Measurements from ENCODE around the gene TBX15.

The TBX15 gene

DNA sequence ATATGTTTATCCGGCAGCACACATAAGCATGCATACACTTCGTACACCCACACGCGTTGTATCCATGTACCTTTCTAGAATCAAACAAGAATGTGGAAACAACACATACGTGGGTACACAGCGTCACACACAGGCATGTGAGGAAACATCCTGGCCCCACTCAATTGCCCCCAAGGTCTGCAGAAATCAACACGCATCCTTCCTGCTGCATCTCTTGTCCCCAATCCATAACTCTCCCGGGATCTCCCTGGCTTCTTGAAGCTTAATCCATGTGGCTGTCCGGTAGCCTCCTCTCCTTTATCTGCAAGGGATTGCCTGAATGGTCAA is 5.5 kb upstream of the TBX15 start:
- TF ChIP-seq, protein P1, sequence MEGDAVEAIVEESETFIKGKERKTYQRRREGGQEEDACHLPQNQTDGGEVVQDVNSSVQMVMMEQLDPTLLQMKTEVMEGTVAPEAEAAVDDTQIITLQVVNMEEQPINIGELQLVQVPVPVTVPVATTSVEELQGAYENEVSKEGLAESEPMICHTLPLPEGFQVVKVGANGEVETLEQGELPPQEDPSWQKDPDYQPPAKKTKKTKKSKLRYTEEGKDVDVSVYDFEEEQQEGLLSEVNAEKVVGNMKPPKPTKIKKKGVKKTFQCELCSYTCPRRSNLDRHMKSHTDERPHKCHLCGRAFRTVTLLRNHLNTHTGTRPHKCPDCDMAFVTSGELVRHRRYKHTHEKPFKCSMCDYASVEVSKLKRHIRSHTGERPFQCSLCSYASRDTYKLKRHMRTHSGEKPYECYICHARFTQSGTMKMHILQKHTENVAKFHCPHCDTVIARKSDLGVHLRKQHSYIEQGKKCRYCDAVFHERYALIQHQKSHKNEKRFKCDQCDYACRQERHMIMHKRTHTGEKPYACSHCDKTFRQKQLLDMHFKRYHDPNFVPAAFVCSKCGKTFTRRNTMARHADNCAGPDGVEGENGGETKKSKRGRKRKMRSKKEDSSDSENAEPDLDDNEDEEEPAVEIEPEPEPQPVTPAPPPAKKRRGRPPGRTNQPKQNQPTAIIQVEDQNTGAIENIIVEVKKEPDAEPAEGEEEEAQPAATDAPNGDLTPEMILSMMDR (IDR thresholded peaks at IDR 0.05; ENCODE audit: low read depth, low read length), result no peak
- no peak overlapping the region for H3K4me3 ChIP-seq (ENCODE audit: low read depth, low read length)

DNA sequence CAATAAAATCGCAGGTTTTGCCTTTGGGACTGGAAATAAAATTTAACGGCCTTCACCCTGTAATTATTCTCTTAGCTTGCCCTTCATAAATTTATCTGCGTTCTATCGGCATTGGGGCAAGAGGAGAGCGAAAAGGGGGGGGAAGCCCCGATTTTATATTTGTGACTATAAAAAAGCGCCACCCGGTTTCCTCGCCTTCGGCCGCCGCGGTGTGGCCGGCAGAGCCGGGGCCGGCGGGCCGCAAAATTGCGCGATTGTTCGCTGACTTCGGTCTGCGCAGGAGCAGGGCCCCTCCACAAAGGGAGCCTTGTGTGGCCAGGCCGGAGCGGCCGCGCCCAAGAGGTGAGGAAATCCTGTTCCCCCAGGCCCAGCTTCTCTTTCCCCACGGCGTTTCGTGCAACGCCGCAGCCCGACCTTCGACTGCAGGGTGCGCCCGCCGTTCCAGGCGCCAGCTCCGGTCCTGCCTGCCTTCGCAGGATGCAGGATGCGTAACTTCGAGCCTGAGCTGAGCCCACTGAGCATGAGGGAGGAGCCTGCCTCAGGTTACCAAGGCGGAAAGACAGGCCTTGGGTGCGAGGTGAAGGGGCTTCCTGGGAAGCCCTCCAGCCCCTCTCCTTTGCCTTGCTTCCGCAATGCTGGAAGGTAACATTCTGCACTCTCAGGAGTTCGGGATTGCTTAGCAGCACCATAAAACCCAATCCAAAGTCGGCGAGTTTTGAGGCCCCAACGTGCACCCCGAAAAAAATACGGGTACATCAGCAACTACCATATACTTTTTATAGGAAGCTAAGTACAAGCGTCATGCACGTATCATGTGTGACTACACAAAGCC is 4.9 kb upstream of the TBX15 start:
- TF ChIP-seq, protein P1 (IDR thresholded peaks at IDR 0.05; ENCODE audit: low read depth, low read length), result no peak
- H3K4me3 ChIP-seq (ENCODE audit: low read depth, low read length), result no peak overlapping the region

DNA sequence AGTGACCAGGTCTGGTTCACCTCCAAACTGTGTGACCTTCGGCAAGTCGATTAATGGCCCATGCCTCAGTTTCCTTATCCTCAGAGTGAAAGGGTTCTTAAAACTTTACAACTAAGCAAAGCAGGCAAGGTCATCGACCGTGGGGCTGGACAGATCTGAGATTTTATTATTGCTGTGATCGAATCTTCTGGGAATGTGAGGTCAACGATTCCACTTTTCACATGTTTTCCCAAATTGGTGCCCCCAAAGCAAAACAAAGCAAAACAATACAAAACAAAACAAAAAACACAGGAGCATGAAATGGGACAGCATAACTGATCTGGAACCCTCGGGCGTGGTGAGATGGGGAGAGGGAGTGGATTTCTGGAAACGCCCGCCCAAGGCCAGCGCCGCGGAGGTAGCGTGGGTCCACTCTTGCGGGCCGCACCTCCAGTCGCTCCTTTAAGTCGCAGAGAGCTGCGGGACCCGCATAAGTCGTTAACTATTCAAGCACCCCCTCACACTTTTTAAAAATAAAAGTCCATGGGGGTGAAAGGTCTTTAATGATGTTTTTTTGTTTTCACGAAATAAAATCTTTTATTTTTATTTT is 4.2 kb upstream of the TBX15 start:
- TF ChIP-seq, protein P1 (IDR thresholded peaks at IDR 0.05; ENCODE audit: low read depth, low read length), result no peak

DNA sequence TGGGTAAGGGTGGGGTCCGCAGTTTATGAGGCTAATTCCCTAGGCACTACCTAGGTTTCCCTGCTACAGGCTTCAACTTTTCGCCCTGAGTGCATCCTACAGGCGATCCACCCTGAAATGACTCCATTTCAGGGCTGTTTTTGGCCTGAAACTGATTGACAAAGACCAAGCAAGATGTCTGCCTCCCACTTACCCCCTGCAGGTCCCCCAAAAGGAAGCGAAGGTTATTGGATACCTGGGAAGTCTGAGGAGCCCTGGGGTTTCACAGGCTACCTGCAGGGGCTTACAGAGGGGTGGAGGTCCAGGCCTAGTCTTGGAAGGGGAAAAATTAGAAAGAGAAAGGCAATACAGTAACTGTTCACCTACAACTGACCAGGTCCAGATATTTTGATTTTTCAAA is 3.3 kb upstream of the TBX15 start:
- no peak overlapping the region for H3K4me3 ChIP-seq (ENCODE audit: low read depth, low read length)
- TF ChIP-seq, protein P1 (IDR thresholded peaks at IDR 0.05; ENCODE audit: low read depth, low read length), result no peak

More for the DNA sequence above, 4.2 kb upstream of the TBX15 start:
- H3K4me3 ChIP-seq (ENCODE audit: low read depth, low read length), result no peak overlapping the region

DNA sequence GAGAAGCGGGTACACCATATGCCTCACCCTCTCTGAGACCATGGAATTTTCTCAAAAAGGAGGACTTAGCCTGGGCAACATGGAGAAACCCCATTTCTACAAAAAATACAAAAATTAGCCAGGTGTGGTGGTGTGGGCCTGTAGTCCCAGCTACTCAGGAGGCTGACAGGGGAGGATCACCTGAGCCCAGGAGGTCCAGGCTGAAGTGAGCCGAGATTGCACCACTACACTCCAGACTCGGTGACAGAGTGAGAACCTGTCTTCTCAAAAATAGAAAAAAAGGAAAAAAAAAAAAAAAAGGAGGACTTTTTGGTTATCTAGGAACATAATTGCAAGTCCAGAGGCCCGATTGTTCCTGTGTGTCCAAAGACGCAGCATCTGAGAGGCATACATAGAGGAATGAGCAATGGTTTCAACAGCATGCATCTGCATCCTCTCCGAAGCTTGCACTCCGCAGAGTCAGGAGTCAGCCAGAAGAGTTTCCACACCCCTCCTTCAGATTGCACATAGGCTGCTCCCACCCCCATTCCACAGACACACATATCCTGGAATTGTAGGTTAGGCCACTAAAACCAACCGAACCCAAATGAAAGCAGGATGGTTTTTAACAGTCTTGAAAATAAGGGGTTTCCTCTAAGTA is 2.5 kb upstream of the TBX15 start:
- TF ChIP-seq, protein P1 (IDR thresholded peaks at IDR 0.05; ENCODE audit: low read depth, low read length), result no peak
- no peak overlapping the region for H3K4me3 ChIP-seq (ENCODE audit: low read depth, low read length)

DNA sequence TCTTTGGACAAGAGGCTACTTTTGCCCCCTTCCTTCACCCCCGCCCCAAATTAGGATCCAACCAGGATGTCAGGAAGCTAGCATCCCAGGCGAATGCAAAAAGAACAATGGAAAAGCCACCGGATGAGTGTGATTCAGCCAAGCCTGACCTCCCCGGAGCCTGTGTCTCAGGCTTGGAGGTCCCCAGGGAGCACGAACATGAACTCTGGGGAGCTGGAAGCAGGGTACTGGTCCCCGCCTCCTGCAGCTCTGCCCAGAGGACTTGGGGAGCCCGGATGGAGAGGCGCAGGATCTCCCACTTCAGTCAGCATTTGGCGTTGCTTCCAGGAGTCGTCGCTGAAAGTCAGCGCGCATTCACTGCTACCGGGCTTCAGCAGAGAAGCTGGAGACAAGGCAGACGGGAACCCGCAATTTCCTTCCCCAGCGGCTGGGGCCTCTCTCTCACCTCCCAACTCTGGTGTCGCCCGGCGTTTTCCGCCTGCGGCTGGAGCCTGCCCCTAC is 1.8 kb upstream of the TBX15 start:
- TF ChIP-seq, protein P1 (IDR thresholded peaks at IDR 0.05; ENCODE audit: low read depth, low read length), result no peak
- no peak overlapping the region for H3K4me3 ChIP-seq (ENCODE audit: low read depth, low read length)

Measured in WI38 (cell line).